ENCODE data around the gene ANKMY1. TPM values are rescaled to one million over a fixed set of nuclear protein-coding genes. Genes with fewer than 3 reads are reported as not detected.
A peak's percentile ranks its signal among the peaks of the same experiment; 100 is the strongest.

Gene ANKMY1
- total RNA-seq, 2 donors from 2014 or later: 3.7 to 7.9 TPM

DNA sequence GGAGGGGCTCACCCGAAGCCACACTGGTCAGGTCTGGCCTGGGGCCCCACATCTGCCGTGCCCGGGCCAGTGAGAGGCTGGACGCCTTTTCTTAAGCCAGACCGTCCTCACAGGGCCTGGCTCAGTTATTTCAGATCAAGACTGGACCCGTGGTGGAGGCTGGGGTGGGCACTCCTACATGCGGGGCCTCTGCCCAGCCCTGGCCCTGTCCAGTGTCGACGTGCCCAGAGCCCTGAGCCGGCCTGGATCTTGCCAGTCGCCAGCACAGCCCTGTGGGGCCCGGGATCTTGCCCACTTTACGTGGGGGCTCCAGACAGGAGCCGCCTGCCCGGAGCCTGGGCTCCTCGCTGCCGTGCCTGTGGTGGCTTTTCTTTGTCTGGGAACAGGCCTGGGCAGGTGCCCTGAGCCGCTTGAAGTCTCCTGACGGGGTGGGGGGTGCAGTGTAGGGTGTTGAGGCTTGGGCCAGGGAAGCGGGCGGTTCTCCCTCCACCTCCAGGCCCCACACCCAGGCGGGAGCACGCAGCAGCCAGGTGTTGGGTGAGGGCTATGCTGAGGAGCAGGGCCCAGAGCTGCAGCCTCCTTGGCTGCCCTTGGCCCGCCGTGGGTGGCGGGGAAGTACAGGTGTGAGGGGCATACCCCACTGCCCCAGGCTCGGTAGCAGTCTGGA, 116.3 kb downstream of the ANKMY1 start:
- H3K4me3 ChIP-seq: no peak overlapping the region
- no peak for DNase-seq (ENCODE audit: low spot score)

DNA sequence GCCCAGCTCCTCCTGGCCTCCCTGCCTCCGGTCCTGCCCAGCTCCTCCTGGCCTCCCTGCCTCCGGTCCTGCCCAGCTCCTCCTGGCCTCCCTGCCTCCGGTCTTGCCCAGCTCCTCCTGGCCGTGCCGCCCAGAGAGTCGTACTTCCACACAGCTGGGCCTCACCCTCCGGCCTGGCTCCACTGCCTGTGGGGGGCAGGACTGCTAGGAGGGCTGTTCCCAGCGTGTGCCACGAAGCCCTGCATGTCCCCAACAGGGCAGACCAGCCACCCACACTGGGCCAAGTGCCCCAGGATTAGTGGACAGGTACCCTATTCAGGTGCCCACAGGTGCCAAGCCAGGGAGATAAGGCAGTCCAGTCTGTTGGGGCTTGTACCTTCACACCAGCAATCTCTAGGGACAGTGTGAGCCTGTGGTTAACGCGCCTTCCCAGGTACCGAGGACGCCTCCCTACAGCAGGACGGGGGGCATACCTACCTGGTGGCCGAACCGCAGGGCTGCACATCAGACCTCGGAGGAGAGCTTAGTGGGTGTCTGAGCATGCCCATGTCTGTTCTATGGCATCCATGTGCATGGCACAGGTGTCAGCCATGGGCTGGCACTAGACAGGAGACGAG, 117.0 kb downstream of the ANKMY1 start:
- Histone ChIP-seq H3K9me3 (no peaks in the 10 kb centered on the region), H3K4me1 (peaks cover 0 to 32% of the 10 kb centered on the region in 2 donors), H3K27ac (no peak overlapping the region), H3K27me3 (no peaks in the 10 kb centered on the region), H3K4me3 (no peak overlapping the region), H3K36me3 (no peaks in the 10 kb centered on the region)
- no peak for DNase-seq (ENCODE audit: low spot score)
- TF ChIP-seq CTCF (IDR thresholded peaks at IDR 0.05): no peak

More for the DNA sequence above, 116.3 kb downstream of the ANKMY1 start:
- no peak overlapping the region for H3K27ac ChIP-seq
- no peaks in the 10 kb centered on the region for H3K27me3 ChIP-seq
- H3K9me3 ChIP-seq: no peaks in the 10 kb centered on the region
- TF ChIP-seq CTCF (IDR thresholded peaks at IDR 0.05): no peak
- no peaks in the 10 kb centered on the region for H3K36me3 ChIP-seq
- H3K4me1 ChIP-seq: peaks cover 0 to 25% of the 10 kb centered on the region in 2 donors

- no peaks in the 10 kb centered on the region for H3K27me3 ChIP-seq
- peaks cover 0 to 32% of the 10 kb centered on the region in 2 donors for H3K4me1 ChIP-seq
- no peaks in the 10 kb centered on the region for H3K36me3 ChIP-seq
- no peak overlapping the region for H3K4me3 ChIP-seq
- no peaks in the 10 kb centered on the region for H3K9me3 ChIP-seq
- no peak for TF ChIP-seq CTCF (IDR thresholded peaks at IDR 0.05)
- H3K27ac ChIP-seq: no peak overlapping the region
- no peak for DNase-seq (ENCODE audit: low spot score)
Observed at GRCh38 chr2:240440251-240440650, 117.5 kb downstream of the ANKMY1 start.

DNA sequence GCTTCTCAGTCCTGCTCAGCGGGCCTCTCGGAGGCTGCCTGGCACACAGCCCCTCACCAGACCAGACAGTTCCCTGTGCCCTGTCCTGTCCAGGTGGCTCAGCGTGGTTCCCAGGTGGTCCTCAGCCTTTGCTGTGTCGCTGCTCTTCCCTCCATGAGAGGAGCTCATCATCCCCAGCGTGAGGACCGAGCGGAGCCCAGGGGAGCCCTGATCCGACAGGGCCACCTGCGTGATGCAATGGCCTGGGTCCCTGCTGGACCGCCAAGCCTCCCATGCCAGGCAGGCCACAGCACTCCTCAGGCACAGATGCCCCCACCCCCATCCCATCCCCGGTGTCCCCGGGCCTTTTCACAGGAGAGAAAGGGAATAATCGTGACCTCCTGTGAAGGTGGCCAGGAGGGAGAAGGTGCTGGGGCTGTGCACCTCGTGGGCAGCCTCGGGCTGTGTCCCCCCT, 118.1 kb downstream of the ANKMY1 start:
- no peak overlapping the region for H3K27ac ChIP-seq
- no peak for DNase-seq (ENCODE audit: low spot score)
- H3K9me3 ChIP-seq: no peaks in the 10 kb centered on the region
- no peak for TF ChIP-seq CTCF (IDR thresholded peaks at IDR 0.05)
- H3K36me3 ChIP-seq: no peaks in the 10 kb centered on the region
- peaks cover 0 to 34% of the 10 kb centered on the region in 2 donors for H3K4me1 ChIP-seq
- no peak overlapping the region for H3K4me3 ChIP-seq
- H3K27me3 ChIP-seq: no peaks in the 10 kb centered on the region

DNA sequence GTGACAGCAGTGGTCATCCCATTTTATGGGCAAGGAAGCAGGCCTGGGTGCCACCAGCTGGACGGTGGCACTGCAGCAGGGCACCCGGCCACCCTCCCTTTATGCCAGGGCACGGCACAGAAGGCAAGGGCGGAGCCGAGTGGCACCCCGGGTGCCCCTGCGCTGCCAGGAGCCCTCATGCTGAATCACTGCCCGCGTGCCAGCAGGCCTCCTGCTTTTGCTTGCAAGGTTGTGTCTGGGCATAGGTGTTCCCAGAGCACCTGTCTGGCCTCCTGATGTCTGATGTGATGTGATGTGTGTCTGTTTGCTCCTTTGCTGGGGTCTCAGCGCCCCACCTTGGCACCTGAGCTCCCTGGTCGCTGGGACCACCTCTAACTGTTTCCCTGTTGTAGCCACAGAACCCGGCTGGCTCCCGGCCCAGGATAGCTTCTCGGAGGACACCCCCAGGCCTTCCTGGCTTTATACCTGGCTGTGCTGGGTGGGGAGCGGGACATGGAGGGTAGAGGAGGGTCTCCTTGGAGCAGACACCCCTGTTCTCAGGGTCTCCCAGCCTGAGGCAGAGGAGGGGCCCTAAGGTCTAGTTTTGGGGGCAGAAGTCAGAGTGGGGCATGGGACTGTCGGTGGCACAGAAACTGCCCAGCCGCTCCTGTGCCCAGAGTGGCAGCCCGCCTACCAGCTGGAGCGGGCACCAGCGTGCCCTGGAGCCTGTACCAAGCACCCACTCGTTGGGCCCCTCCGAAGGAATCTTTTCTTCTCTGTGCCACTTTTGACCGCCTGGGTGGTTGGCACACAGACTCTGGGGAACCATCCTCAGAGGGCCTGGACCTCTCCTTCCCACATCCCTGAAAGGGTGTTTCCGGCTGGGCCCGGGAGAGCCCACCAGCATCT, 118.7 kb downstream of the ANKMY1 start:
- no peak overlapping the region for H3K4me3 ChIP-seq
- peaks cover 0 to 41% of the 10 kb centered on the region in 2 donors for H3K4me1 ChIP-seq
- no peak for DNase-seq (ENCODE audit: low spot score)
- no peaks in the 10 kb centered on the region for H3K36me3 ChIP-seq
- no peaks in the 10 kb centered on the region for H3K27me3 ChIP-seq
- H3K27ac ChIP-seq: peak overlapping the region in 1 of 2 donors; percentile 87
- TF ChIP-seq CTCF (IDR thresholded peaks at IDR 0.05): no peak
- H3K9me3 ChIP-seq: no peaks in the 10 kb centered on the region
